LNCaP clone FGC (cell line): ENCODE results near the gene PRSS56.

Source experiments
- DNase-seq: peaks from one replicate; pipeline ENCODE4 v3.0.0-alpha.2; 2011; ENCODE audit warnings: low read depth
- H3K4me3 ChIP-seq: 2 replicates; pipeline ENCODE4 v1.5.1; 2011; ENCODE audit warnings: mild to moderate bottlenecking, low read depth, low read length, control low read depth
- CTCF ChIP-seq: IDR thresholded peaks from 2 replicates; pipeline ENCODE4 v1.5.1; 2012; ENCODE audit warnings: mild to moderate bottlenecking; ENCODE audit not compliant: control insufficient read depth, insufficient read depth; ENCODE audit errors: extremely low read depth

PRSS56 gene

DNA sequence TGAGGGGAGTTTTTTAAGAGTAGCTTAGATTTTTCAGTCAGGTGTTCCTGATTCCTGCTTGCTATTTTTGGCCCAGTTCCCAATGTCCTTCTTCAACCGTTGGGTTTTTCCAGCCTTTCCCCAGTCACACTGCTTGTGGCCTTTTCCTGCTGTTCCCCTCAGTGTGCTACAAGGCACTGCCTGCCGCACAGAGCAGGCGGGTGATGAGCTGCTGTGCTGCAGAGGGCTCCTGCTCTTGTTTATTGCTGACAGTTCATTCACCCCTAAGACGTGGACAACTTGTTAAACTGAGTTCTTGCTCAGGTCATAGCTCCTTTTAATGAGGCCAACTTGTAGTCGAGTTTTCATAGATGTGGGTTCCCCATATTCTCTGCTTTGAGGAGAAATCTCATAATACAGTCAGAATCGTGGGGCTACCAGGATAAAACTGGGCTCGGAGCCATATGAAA lies 50.9 kb downstream of the PRSS56 start:
- no peak overlapping the region for H3K4me3 ChIP-seq
- no peak for TF ChIP-seq CTCF
- DNase-seq, result no peak

GRCh38 chr2:232573042-232573441 lies 52.9 kb downstream of the PRSS56 start:
- H3K4me3 ChIP-seq, result no peak overlapping the region
- no peak for TF ChIP-seq CTCF
- no peak for DNase-seq

- no peak overlapping the region for H3K4me3 ChIP-seq
- no peak for TF ChIP-seq CTCF
- no peak for DNase-seq
Observed at GRCh38 chr2:232573771-232574435, 53.7 kb downstream of the PRSS56 start.

DNA sequence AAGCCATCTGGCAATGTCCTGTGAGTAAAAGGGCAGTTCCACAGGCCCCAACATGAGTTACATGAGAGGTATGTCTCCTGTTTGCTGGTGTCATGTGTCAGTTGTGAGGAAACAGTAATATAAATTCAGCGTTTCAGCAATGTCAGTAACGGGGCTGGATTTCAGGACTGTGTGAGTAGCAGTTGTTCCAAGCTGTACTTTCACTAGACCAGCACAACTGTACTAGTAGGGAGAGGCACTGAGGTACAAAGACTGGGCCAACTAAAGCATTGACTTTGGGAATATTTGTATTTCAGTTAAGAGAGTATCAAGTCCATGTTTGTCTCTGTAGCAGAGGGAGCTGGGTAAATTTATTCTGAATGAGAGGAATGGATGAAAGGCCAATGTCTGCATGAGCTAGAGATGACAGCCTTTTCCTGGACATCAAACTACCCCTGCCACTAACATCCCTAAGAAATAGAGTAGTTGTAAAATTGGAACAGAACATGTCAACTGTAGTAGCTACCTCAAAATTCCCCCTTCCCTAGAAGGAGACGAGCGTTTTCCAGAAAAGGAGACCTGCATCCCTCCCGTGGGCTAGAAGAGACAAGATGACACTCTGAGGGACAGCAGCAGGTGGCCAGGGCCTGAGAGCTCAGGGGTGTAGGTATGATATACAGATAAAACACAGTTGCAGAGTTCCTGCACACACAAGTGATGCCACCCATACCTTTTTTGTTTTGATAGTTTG lies 54.7 kb downstream of the PRSS56 start:
- no peak overlapping the region for H3K4me3 ChIP-seq
- DNase-seq, result no peak

More for the DNA sequence above, 54.7 kb downstream of the PRSS56 start:
- TF ChIP-seq CTCF, result no peak
